ENCODE data around the gene SSH2.
"Not testable (repeated sequence)": the region's sequence is repeated elsewhere in the genome, so short reads cannot be mapped to it uniquely, and the experiment has no call there.

The SSH2 gene

GRCh38 chr17:29698837-29699236 is 231.2 kb downstream of the SSH2 start:
- no peak for DNase-seq

GRCh38 chr17:29698019-29698777 is 231.8 kb downstream of the SSH2 start:
- DNase-seq, result no peak

GRCh38 chr17:29697371-29697770 is 232.7 kb downstream of the SSH2 start:
- DNase-seq, result no peak

GRCh38 chr17:29694918-29695563 is 235.0 kb downstream of the SSH2 start:
- DNase-seq, result no peak

GRCh38 chr17:29693751-29694150 is 236.3 kb downstream of the SSH2 start:
- DNase-seq, result no peak

GRCh38 chr17:29687596-29687995 is 242.4 kb downstream of the SSH2 start:
- DNase-seq, result no peak

GRCh38 chr17:29686993-29687590 is 242.9 kb downstream of the SSH2 start:
- DNase-seq, result no peak

GRCh38 chr17:29683481-29683880 is 246.5 kb downstream of the SSH2 start:
- DNase-seq, result no peak

- no peak for DNase-seq
These were observed 247.0 kb downstream of the SSH2 start for GRCh38 chr17:29682987-29683386.

GRCh38 chr17:29682054-29682453 is 248.0 kb downstream of the SSH2 start:
- peak; percentile 30 for DNase-seq

- DNase-seq, result no peak
These were observed 252.2 kb downstream of the SSH2 start for GRCh38 chr17:29677824-29678223.

GRCh38 chr17:29677221-29677791 is 252.7 kb downstream of the SSH2 start:
- no peak for DNase-seq

- DNase-seq, result not testable (repeated sequence)
These were observed 254.1 kb downstream of the SSH2 start for GRCh38 chr17:29675961-29676360.

GRCh38 chr17:29674281-29674680 is 255.7 kb downstream of the SSH2 start:
- DNase-seq, result no peak

- DNase-seq, result no peak
These were observed 258.4 kb downstream of the SSH2 start for GRCh38 chr17:29671661-29672060.

- DNase-seq, result no peak
These were observed 260.8 kb downstream of the SSH2 start for GRCh38 chr17:29669266-29669665.

GRCh38 chr17:29667969-29668368 is 262.1 kb downstream of the SSH2 start:
- no peak for DNase-seq

- no peak for DNase-seq
These were observed 264.6 kb downstream of the SSH2 start for GRCh38 chr17:29665481-29665810.

- no peak for DNase-seq
These were observed 265.1 kb downstream of the SSH2 start for GRCh38 chr17:29664743-29665480.

- DNase-seq, result no peak
These were observed 266.9 kb downstream of the SSH2 start for GRCh38 chr17:29663155-29663554.

GRCh38 chr17:29661213-29661612 is 268.8 kb downstream of the SSH2 start:
- no peak for DNase-seq

GRCh38 chr17:29659155-29659554 is 270.9 kb downstream of the SSH2 start:
- DNase-seq, result no peak

- DNase-seq, result no peak
These were observed 274.7 kb downstream of the SSH2 start for GRCh38 chr17:29655323-29655722.

Measured in SIG-M5 (cell line).